Activated CD8-positive, alpha-beta memory T cell treated with anti-CD3 and anti-CD28 coated beads for 1 hour (primary cell): Measurements from ENCODE around the gene CHMP2A.

ENCODE experiments used
- DNase-seq, 2 donors: peaks; one replicate each; pipeline ENCODE4 v3.0.0-alpha.2; 2020; ENCODE audit warnings: low read depth in 1 of 2; ENCODE audit errors: extremely low read depth in 1 of 2

CHMP2A gene

GRCh38 chr19:58556622-58557220 is 1.8 kb upstream of the CHMP2A start:
- no peak for DNase-seq

DNA sequence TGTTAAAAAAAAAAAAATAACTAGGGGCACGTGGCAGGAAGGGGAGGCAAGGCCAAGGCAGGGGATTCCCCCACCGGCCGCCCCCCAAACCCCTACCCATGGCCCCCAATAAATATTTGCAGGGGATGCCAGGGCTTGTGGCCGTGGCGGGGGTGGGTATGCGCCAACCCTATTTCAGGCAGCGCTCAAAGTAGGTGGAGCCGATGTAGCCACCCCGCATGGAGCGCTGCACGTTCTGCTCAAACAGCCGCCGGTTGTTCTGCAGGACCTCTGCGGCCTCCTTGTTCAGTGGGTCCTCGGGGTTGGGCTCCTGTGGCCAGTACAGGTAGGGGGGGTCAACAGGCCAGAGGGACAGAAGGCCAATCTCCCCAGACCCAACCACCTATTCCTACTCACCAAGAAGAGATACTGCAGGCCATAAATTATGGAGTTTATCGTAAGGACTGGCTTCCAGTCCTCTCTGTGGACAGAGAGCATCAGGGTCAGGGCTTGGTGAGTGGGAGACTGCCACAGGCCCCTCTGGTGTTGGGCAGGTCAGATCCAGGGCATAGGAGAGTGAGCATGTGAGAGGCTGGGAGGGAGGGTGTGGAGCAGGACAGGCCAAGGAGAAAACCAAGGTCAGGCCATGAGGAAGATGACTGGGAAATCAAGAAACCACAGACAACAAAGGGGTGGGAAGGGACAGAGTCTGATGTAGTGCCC is 1.2 kb upstream of the CHMP2A start:
- DNase-seq: no peak

DNA sequence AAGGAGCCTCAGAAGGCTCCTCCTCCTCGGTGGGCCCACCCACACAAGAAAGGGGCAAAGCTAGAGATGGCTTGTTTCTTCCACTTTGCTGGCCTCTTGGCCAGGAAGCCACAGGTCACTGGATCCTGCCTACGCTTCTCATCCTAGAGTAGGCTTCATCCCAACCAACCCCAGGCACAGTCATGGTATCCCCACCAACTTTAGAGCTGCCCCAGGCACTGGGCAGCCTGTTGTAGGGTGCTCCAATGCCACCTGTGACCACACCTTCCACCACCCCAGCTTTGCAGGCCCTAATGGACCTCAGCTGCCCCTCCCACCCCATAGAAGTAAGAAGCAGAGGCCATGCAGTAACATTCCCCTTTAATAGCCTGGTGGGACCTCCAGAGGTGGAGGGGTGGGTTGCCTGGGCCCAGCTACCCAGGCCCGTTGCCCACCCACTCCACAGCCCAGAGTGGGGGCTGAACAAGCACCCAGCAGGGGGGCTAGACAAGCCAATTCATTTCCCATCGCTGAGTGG is 522 bp upstream of the CHMP2A start:
- no peak for DNase-seq

- DNase-seq: no peak
These were observed 959 bp downstream of the CHMP2A start for GRCh38 chr19:58553799-58554493.

DNA sequence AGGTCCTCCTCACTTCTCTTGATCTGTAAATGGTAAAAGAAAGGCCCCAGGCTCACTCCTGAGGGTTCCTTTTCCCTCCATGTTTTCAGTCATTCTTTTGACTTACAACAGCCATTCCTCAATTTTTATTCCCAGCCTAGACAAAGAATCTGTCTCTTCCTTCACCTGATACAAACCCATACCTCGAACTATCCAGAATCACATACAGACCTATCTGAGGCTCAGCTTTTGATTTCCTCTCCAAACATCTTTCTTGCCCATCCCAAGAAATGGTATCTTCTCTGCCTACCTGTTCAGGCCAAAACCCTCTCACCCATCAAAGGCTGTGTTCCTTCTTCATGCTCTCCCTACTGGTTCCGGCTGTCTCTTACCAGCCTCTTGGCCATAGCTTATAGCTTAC is 2.2 kb downstream of the CHMP2A start:
- no peak for DNase-seq

GRCh38 chr19:58551577-58552471 is 3.1 kb downstream of the CHMP2A start:
- DNase-seq: no peak

GRCh38 chr19:58551123-58551497 is 3.8 kb downstream of the CHMP2A start:
- no peak for DNase-seq

- DNase-seq: no peak
These were observed 4.4 kb downstream of the CHMP2A start for GRCh38 chr19:58550362-58551122.

DNA sequence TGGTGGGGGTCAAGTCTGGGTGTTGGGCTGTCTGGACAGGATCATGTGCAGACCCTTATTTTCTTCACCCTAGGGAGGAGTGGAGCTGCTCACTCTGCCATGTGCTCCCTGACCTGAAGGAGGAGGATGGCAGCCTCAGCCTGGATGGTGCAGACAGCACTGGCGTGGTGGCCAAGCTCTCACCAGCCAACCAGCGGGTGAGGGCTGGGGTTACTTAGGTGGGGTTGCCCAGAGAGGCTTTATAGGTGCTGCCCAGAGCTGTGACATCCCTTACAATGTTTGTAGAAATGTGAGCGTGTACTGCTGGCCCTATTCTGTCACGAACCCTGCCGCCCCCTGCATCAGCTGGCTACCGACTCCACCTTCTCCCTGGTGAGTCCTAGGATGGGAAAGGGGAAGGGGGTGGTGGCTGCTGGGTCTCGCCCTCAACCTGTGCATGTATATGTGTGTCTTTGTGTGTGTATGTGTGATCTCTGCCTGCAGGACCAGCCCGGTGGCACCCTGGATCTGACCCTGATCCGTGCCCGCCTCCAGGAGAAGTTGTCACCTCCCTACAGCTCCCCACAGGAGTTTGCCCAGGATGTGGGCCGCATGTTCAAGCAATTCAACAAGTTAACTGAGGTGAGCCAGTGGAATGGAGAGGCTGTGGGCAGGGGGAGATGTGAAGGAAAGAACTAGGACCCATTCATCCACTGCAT is 5.1 kb downstream of the CHMP2A start:
- DNase-seq: no peak

GRCh38 chr19:58548859-58549663 is 5.8 kb downstream of the CHMP2A start:
- DNase-seq: no peak

DNA sequence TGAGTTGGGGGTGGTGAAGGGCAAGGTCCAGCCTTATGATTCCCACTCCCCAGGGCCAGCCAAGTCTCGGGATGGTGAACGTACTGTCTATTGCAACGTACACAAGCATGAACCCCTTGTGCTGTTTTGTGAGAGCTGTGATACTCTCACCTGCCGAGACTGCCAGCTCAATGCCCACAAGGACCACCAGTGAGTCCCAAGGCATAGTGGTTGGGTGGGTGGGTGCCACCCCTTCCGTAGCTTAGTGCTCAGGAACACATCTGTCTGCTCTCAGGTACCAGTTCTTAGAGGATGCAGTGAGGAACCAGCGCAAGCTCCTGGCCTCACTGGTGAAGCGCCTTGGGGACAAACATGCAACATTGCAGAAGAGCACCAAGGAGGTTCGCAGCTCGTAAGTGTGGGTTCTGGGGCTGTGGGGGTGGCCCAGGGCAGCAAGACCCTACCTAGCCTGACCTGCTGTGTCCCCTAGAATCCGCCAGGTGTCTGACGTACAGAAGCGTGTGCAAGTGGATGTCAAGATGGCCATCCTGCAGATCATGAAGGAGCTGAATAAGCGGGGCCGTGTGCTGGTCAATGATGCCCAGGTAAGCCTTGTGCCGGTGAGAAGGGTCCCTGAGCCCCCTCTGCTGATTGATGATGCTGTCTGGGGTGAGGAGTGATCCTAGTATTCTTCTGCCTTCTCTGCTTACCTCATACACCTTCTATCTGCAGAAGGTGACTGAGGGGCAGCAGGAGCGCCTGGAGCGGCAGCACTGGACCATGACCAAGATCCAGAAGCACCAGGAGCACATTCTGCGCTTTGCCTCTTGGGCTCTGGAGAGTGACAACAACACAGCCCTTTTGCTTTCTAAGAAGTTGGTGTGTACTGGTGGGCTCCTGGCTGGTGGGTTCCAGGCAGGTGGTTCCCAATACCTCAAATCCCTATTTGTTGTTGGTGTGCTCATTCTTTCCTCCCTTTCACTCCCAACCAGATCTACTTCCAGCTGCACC is 7.3 kb downstream of the CHMP2A start:
- no peak for DNase-seq

- no peak for DNase-seq
These were observed 8.8 kb downstream of the CHMP2A start for GRCh38 chr19:58546019-58546530.

DNA sequence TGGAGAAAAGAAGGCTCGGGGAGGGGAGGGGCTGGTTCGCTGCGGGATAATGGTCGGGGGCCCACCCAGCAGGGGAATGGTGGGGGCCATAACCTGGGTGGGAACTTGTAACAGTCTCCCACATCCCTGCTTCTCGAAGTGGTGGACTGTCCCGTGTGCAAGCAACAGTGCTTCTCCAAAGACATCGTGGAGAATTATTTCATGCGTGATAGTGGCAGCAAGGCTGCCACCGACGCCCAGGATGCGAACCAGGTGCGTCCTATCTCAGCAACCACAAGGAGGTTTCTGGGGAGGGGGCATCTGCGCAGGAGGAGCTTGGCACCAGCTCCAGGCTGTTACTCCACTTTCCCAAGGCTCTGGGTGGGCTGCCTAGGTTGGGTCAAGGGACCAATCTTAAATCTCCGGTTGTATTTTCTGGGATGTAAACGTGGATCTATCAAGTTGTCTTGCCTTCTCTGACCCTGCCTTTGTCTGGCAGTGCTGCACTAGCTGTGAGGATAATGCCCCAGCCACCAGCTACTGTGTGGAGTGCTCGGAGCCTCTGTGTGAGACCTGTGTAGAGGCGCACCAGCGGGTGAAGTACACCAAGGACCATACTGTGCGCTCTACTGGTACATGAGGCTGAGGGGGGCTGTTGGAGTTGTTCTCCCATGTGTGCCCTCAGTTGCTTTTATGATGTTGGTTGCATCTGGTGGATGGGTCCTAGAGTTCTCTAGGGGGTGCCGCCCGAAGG is 9.5 kb downstream of the CHMP2A start:
- no peak for DNase-seq

GRCh38 chr19:58544591-58545285 is 10.2 kb downstream of the CHMP2A start:
- DNase-seq: peak in 1 of 2 donors; percentile 64

DNA sequence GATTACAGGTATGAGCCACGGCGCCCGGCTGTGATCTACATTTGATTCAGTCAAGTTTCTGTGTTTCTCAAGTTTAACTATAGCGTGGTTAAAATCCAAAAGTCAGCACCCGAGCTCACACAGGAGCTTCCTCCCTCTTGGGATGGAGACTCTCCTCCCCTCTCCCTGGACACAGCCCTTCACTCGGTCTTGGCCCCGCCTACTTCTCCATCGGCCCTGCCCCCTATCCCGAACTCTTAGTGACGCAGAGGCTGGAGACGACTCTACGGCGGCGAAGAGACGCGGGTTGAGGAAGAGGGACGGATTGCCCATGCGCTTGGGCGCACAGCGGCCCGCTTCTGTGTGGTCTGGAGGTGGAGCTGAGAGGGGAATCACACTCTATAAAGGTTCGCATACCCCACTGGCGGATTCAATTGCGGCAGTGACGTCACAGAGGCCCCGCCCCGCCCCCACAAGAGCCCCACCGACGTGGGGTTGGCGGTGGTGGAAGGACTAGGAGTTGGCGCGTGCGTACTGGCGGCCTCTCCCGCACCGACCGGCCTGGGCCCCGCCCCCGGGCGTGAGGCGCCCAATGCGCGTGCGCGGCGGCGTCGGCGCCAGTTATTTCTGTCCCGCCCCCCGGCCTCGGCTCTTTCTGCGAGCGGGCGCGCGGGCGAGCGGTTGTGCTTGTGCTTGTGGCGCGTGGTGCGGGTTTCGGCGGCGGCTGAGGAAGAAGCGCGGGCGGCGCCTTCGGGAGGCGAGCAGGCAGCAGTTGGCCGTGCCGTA is 10.9 kb downstream of the CHMP2A start, which contains the start of gene TRIM28:
TSS of gene TRIM28 (plus strand) at position 239 of the 765 bp plus-strand sequence. CDS start 694 bp downstream, outside the sequence.
- peak; percentile 100 for DNase-seq
